GM21737 (cell line): ENCODE measurements around the gene PGLYRP3.

Experiments
- ATAC-seq: cut with Tn5 transposase; IDR thresholded peaks from one replicate; pipeline ENCODE4 v1.9.1; 2021; ENCODE audit warnings: mild to moderate bottlenecking, moderate library complexity; ENCODE audit not compliant: unreplicated experiment

PGLYRP3 gene, protein sequence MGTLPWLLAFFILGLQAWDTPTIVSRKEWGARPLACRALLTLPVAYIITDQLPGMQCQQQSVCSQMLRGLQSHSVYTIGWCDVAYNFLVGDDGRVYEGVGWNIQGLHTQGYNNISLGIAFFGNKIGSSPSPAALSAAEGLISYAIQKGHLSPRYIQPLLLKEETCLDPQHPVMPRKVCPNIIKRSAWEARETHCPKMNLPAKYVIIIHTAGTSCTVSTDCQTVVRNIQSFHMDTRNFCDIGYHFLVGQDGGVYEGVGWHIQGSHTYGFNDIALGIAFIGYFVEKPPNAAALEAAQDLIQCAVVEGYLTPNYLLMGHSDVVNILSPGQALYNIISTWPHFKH

DNA sequence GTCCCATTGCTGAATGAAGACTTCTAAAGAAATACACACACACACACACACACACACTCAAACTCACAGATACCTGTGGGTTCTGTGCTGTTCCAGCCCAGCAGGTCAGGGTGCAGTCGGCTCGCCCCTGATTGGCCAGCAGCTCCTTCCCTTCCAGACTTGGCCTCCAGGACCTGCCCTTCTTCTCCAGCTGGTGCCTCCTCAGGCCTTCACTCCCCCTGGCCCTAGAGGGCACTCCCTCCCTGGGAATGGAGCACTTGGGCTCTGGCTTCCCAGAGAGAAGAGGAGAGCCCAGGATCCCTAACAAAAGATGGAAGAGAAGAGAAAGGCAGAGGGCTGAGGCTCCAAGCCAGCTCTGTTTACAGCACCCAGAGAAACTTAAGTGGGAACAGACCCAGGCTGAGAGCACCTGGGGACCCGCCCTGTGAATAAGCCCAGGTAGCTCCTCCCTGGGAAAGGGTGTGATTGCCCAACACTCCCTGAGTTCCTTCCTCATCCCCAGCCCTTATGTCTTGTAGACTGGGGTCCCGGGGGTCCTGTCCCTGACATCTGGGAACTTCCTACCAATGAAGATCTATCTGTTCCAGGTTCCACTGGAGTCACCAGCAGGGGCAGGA is at the start of gene PGLYRP3:
PGLYRP3 (minus strand) TSS at position 383 of the 617 bp plus-strand sequence. CDS start 2,287 bp downstream, outside the sequence.
- ATAC-seq = no peak

DNA sequence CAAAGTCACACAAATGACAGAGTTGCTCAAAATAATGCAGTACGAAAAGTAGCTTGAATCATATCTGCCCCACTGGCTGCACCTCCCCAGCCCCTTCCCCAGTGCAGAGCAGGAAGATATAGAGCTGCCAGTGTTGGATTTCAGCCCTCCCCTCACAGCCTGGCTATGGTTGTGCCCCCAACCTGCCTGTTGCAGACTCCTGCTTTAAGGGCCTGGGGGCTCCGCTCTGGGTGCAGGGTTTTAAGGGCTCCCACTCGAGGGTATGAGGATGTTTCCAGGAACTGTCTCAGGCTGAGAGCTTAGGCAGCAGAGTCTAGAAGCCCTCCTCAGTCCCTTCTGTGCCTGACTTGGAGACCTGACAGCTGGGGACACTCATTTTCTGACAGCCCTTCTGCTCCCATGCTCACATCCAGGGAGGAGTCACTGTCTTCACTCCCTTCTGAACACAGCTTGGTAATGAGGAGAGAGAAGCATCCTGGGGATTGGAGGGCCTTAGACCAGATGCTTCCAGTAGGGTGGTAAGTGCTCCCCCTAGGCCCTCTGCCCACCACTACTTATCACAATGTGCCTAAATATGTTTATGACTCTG is 49.5 kb upstream of the PGLYRP3 start:
- no peak for ATAC-seq

DNA sequence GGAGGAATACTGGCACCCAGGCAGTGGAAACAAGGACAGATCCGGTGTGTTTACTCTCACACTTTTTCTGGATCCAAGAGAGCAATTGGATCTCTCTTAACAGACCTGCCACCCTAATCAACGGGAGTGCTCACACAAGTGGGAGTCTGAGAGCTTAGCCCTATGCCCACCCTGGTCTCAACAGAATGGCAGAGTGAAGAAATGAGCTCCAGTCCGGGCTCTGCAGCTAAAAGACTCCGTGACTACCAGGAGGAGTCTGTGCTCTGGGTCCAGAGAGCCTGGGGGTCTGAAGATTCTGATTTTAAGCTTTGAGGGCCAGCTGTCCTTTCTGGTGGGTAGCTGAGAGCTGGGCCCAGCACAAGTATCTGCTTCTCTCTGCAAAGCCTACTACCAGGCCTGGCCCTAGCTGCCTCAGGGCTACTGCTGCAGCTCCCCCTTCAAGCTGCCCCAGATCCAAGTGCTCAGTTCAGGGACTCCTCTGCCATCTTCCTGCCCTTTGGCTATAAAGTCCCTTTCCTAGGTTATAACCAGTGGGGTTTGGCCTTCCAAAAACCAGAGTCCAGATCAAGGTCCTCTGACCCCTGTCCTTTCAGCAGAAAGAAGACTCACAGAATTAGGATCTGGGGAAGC is 48.8 kb upstream of the PGLYRP3 start:
- no peak for ATAC-seq

DNA sequence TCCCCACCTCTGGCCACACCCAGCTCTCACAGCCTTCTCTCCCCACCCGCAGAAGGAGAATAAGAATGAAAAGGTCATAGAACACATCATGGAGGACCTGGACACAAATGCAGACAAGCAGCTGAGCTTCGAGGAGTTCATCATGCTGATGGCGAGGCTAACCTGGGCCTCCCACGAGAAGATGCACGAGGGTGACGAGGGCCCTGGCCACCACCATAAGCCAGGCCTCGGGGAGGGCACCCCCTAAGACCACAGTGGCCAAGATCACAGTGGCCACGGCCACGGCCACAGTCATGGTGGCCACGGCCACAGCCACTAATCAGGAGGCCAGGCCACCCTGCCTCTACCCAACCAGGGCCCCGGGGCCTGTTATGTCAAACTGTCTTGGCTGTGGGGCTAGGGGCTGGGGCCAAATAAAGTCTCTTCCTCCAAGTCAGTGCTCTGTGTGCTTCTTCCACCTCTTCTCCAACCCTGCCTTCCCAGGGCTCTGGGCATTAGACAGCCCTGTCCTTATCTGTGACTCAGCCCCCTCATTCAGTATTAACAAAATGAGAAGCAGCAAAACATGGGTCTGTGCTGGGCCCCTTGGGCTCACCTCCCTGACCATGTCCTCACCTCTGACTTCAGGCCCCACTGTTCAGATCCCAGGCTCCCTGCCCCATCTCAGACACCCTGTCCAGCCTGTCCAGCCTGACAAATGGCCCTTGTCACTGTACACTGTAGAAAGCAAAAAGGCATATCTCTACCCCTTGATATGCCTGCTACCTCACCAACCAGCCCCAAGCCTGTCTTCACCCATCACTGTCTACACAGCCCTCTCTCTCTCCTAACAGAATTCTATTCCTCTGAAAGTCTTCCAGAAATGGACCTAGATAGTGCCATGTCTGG is 48.1 kb upstream of the PGLYRP3 start:
- ATAC-seq = no peak

DNA sequence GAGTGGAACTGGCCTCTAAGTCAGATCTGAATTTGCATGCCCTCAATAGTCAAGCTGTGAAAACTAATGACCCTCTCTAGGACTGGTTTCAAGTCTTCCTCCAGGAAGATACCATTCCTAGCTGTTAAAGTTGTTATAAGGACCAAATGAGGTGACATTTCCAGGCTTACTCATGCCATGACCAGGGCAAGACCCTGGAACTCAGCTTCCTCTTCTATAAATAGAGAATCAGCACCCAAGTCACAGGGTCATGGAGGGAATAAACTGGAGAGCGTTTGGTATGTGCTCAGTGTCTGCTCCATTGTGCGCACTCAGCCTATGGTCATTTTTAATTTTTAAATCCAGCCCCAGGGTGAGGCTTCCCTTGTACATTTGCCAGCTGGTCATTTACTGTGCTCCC is 47.4 kb upstream of the PGLYRP3 start:
- ATAC-seq = no peak

DNA sequence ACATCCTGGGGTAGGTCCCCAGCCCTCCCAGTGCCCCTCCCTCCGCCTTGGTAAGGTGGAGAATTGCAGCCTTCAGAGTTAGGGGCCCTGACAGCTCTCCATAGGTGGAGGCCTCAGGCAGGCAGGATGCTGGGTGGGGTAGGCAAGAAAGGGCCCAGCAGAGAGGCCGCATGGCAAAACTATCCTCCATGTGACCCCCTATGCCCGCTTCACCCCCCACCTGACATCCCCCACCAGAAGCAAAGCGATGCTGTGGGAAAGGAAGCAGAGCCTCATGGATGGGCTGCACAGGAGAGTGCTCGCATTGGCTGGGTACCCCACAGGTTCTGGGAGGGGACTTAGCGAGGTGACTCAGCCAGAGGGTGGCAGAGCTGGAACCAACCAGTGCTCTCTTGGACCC is 46.5 kb upstream of the PGLYRP3 start:
- no peak for ATAC-seq

DNA sequence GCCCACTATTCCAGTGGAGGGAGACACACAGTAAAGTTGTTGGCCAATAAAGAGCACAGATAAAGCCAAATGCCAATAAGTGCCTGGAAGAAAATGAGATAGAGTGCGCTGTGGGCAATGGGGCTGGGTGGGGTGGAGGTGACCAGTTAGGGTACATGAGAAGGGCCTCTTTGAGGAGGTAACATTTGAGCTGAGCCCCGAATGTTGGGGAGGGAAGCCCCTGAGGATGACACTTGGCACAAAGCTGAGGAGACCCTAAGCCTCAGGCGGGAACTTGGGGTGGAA is 45.9 kb upstream of the PGLYRP3 start:
- ATAC-seq = no peak

DNA sequence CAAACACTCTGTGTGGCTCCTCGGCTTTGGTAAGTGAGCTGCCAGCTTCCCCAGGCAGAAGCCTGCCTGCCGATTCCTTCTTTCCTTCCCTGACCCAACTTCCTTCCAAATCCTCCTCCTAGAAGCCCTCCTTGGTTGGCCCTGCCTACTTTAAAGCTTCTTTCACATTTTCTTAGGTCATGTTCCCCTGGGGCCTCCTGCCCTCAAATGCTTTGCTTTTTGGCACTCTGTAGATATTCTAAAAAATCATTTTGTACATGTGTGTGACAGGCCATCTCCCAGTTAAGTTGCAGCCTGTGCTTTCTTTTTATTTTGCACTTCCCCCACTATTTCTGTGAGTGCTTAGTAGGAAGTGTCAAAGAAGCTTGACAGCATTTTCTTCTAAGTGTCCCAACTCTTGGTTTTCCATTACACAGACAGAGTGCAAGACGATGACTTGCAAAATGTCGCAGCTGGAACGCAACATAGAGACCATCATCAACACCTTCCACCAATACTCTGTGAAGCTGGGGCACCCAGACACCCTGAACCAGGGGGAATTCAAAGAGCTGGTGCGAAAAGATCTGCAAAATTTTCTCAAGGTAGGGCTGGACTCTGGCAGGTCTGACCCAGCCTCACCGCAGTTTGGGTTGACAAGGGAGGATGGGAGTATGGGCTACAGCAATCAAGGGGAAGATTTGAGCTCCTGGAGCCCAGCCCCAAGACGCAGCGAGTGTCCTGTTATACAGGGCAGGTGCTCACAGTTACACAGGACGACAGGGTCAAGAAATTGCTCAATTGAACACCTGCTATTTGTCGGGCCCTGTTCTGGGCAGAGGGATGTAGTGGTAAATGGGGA is 45.3 kb upstream of the PGLYRP3 start, which contains the start of gene S100A9:
S100A9 (plus strand) TSS at position 2 of the 838 bp plus-strand sequence; CDS start at position 432, 430 bp downstream.
- ATAC-seq = no peak

DNA sequence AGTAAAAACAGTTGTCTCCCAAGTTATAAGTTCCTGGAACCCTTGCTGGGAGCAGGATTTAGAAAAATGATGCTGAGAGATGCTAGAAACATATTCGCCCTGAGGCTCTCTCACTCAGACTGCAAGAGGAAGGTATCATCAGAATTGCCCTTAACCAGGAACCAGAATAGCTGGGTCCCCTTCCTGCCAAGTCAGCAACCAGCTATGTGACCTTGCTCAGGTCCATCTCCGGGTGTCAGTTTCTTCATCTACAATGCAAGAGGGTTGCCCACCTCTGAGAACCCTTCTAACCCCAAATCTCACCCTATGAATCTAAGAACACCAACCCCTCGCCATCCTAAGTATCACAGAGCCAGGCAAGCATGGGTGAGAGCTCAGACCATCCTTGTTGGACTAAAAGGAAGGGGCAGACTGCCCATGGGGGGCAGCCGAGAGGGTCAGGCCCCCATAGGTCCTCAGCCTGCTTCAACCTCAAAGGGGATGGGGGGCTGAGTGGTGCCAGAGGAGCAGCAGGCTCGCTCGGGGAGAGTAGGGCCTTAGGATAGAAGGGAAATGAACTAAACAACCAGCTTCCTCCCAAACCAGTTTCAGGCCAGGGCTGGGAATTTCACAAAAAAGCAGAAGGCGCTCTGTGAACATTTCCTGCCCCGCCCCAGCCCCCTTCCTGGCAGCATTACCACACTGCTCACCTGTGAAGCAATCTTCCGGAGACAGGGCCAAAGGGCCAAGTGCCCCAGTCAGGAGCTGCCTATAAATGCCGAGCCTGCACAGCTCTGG is 44.5 kb upstream of the PGLYRP3 start:
- ATAC-seq = no peak

DNA sequence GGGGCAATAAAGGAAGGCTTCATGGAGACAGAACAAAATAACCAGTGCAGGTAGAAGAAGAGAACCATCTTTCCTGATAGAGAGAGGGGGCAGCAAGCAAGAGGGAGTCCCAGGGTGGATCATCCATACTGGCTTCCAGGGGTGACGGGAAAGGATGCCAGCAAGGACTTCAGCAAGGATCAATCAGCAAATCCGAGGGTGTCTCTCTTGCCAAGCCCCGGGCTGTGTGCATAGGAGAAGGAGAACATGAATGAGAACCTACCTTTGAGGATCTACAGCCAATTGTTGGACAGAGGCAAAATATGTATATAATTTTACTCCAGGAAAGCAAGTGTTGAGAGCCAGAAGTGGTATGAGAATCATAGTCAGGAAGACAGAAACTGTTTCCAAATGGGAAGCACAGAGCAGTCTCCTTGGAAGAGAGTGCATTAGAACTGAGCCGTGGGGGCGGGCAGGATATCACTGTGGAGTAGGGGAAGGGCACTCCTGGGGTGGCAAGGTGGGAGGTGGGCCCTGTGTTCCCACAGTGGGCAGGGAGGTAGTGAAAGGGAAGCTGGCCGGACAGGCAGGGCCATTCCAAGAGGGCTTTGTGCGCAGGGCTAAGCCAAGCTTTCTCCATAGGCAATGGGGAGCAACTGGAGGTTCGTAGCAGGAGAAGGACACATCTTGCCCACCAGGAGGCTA is 43.8 kb upstream of the PGLYRP3 start:
- no peak for ATAC-seq

DNA sequence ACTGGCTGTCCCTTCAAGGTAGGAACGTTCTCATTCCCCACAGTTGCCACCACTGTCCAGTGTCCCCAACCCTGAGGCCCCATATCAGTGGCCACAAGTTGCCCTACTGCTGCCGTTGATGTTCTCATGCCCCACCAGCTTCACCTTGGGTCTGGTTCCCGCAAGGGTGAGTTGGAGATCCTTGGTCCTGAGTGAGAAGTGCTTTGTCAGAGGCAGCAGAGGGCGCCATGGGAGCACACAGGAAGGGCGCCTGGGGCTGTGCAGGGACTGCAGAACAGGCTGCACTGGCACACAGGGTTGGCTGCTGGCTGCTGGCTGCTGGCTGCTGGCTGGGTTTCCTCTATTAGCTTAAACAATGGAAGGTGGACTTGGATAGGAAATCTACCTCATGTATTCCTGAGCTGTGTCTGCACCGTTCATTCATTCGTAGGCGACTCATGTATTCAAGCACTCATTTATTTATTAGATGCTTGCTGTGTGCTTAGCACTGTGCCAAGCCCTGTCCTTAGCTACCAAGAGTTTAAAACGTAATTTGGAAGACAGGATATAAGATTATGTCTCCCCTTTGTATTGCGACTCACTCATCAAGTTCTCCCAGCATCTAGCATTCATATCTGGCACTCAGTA is 42.8 kb upstream of the PGLYRP3 start:
- ATAC-seq = no peak

DNA sequence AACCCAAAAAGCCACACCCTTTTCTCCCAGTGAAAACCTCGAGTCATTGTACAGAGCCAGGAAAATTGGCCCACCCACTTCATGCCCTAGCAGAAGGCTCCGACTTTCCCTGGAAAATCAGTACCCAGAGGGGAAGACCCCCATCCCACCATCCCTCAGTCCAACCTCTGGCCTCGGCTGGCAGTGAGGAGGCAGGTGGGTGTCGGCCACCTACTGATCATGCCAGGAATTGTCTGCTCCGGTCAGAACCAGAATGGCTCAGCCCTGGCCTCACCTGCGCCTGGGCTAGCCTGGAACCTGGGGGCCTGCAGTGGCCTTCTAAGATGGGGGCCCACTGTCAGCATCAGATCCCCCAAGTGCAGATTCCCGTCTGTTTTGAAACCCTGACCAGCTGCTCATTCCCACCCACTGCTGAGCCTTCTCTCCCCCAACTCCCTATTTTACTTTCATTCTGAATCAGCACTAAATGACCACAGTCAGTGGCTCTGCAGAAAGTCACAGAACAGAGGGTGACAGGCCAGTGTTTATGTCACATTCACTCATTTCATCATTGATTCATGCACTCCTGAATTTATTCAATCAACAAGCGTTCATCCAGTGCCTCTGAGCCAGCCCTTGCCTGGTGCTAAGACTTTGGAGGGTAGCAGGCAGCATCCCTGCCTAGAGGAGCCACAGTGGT is 41.9 kb upstream of the PGLYRP3 start:
- no peak for ATAC-seq

DNA sequence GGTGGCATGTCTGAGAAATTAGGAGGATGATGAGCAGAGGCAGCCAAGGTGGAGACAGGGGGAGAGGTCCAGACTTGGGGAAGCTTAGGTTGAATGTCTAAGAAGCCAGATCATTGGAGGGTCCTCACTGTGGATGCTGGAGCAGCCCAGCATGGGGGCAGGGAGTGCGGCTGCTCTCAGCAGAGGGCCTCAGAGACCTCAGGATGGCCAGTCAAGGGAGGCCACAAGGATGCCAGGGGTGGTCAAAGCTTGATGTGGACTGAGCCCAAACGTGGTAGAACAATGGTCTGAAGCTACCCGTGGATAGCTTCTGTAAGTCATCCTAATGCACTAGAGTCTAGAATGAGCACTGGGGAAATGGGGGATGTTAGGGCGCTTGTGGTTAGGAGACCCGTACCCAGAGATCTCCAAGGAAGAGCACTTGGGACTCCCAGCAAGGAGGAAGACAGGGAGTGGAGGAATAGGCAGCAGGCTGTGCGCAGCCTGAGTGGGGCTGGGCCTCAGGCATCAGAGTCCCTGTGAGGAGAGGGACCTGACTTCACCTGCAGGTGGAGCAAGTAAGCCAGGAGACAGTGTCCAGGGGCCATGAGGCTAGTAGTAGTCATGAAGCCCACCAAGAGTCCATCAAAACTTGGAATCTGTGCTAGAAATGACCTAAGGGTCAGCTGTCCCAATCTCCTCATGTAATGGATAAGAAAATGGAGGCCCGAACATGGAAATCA is 40.6 kb upstream of the PGLYRP3 start:
- no peak for ATAC-seq

DNA sequence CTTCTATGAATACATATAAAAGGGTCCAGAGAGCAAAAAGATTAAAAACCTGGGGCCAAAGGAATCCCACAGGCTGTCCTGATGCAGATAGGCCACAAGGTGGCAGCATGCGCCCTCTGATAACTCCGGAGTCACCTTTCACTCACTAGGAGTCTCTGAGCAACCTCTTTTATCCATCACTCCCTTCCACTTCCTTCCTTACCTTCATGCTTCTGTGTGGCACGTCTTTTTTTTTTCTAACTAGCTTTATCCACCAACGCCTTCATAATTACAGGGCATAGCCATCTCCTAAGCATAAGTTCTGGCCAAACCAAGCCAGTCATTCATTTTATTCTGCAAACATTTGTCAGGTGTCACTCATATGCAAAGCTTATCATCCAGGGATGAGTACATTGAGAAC is 39.8 kb upstream of the PGLYRP3 start:
- ATAC-seq = no peak

DNA sequence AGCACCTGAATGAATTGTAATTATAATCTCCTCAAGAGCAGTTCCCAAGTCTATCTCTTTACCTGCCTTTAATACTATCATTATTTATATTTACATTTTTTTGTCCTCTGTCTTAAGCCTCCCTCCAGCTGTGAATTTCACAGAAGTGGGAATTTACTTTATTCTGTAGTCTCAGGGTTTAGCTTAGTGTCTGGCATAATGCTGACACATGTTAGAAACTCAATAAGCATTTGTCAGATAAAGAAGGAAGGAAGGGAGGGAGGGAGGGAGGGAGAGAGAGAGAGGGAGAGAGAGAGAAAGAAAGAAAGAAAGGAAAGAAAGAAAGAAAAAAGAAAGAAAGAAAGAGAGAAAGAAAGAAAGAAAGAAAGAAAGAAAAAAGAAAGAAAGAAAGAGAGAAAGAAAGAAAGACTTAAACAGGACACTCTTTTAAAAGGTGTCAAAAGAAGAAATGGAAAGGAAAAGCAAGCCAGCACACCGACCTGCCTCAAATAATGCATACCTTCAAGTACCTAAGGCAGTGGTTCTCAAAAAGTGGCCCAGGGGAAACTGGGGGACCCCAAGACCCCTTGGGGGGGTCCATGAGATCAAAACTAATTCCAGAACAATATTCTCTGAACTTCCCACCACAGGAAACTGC is 37.7 kb upstream of the PGLYRP3 start:
- ATAC-seq = no peak
